ENCODE measurements around the gene ZBTB12. TPM values are rescaled to one million over a fixed set of nuclear protein-coding genes. Genes with fewer than 3 reads are reported as not detected.
"Not testable (repeated sequence)": the region's sequence is repeated elsewhere in the genome, so short reads cannot be mapped to it uniquely, and the experiment has no call there.

ZBTB12 gene
- polyA plus RNA-seq, 5 donors, result 17.0 to 24.5 (median 21.3) TPM

GRCh38 chr6:31877125-31877650, 24.7 kb downstream of the ZBTB12 start:
- no peak for DNase-seq

- DNase-seq, result no peak
Measured at GRCh38 chr6:31876357-31876756, 25.5 kb downstream of the ZBTB12 start.

GRCh38 chr6:31875877-31876276, 26.0 kb downstream of the ZBTB12 start:
- no peak for DNase-seq

GRCh38 chr6:31874836-31875572, 26.9 kb downstream of the ZBTB12 start:
- DNase-seq, result no peak

- DNase-seq, result no peak
Measured at GRCh38 chr6:31874084-31874670, 27.7 kb downstream of the ZBTB12 start.

- no peak for DNase-seq
Measured at GRCh38 chr6:31871046-31871659, 30.7 kb downstream of the ZBTB12 start.

GRCh38 chr6:31870385-31870921, 31.4 kb downstream of the ZBTB12 start:
- no peak for DNase-seq

GRCh38 chr6:31869343-31869742, 32.5 kb downstream of the ZBTB12 start:
- DNase-seq, result no peak

GRCh38 chr6:31868658-31868971, 33.3 kb downstream of the ZBTB12 start:
- DNase-seq, result not testable (repeated sequence)

- DNase-seq, result no peak
Measured at GRCh38 chr6:31865205-31866118, 36.4 kb downstream of the ZBTB12 start.

- no peak for DNase-seq
Measured at GRCh38 chr6:31864818-31865204, 37.1 kb downstream of the ZBTB12 start.

GRCh38 chr6:31864123-31864562, 37.7 kb downstream of the ZBTB12 start:
- not testable (repeated sequence) for DNase-seq

- peak; percentile 99 to 100 for DNase-seq
Measured at GRCh38 chr6:31862344-31863235, 39.3 kb downstream of the ZBTB12 start, which contains the start of gene NEU1. NEU1 (minus strand) TSS chr6:31862821; CDS start chr6:31862776, 45 bp downstream.

- DNase-seq, result no peak
Measured at GRCh38 chr6:31861919-31862343, 40.0 kb downstream of the ZBTB12 start.

- no peak for DNase-seq
Measured at GRCh38 chr6:31861150-31861549, 40.7 kb downstream of the ZBTB12 start.

GRCh38 chr6:31860349-31860748, 41.5 kb downstream of the ZBTB12 start:
- DNase-seq, result no peak

GRCh38 chr6:31859923-31860322, 42.0 kb downstream of the ZBTB12 start:
- no peak for DNase-seq

GRCh38 chr6:31858707-31859106, 43.2 kb downstream of the ZBTB12 start:
- no peak for DNase-seq

GRCh38 chr6:31857774-31858173, 44.1 kb downstream of the ZBTB12 start:
- DNase-seq, result not testable (repeated sequence)

GRCh38 chr6:31851980-31852718, 49.7 kb downstream of the ZBTB12 start:
- not testable (repeated sequence) for DNase-seq

Data from right lung (tissue), 5 donors.